Upper lobe of right lung (tissue), 1 donor: ENCODE results near the gene HSPH1. TPM values are rescaled to one million over a fixed set of nuclear protein-coding genes. Genes with fewer than 3 reads are reported as not detected.

Experiments
- ATAC-seq: fragments of 200-7000 bp; cut with Tn5 transposase; one replicate; pipeline ENCODE4 v1.9.1; 2020; ENCODE audit warnings: mild to moderate bottlenecking, moderate library complexity
- DNase-seq: peaks from one replicate; pipeline ENCODE4 v3.0.0-alpha.2; 2020
- H3K27ac ChIP-seq: fragments of 200-600 bp; one replicate; pipeline ENCODE4 v1.8.0; 2022
- H3K27me3 ChIP-seq: fragments of 200-600 bp; one replicate; pipeline ENCODE4 v1.8.0; 2022; ENCODE audit warnings: mild to moderate bottlenecking
- H3K36me3 ChIP-seq: fragments of 200-600 bp; one replicate; pipeline ENCODE4 v1.8.0; 2022
- H3K4me1 ChIP-seq: fragments of 200-600 bp; one replicate; pipeline ENCODE4 v1.8.0; 2022
- H3K4me3 ChIP-seq: fragments of 200-600 bp; one replicate; pipeline ENCODE4 v1.8.0; 2022; ENCODE audit warnings: mild to moderate bottlenecking
- H3K9me3 ChIP-seq: fragments of 200-600 bp; one replicate; pipeline ENCODE4 v1.8.0; 2022
- intact Hi-C: fragments of 100-400 bp; cut with DNase I; formaldehyde crosslinking; loops from one replicate; pipeline ENCODE4 v1.11.0; 2022
- total RNA-seq: library from RNA; stranded (reverse); fragmentation: NEBNext Ultra II Directional; extraction: Animal tissue kit (Norgen Biotek cat#: 25700); gene quantifications from one replicate; pipeline ENCODE4 v1.2.1, GENCODE V29; 2021
- TF ChIP-seq, protein P1 (sequence below): fragments of 200-600 bp; IDR thresholded peaks from one replicate; pipeline ENCODE4 v1.8.0; 2022; ENCODE audit warnings: antibody characterized with exemption
- donor health status: DM: no; HTN: yes; CAD: no; lungs with severe emphysema.

Gene HSPH1
- total RNA-seq, 1 donor from 2014 or later, result 79.8 TPM

DNA sequence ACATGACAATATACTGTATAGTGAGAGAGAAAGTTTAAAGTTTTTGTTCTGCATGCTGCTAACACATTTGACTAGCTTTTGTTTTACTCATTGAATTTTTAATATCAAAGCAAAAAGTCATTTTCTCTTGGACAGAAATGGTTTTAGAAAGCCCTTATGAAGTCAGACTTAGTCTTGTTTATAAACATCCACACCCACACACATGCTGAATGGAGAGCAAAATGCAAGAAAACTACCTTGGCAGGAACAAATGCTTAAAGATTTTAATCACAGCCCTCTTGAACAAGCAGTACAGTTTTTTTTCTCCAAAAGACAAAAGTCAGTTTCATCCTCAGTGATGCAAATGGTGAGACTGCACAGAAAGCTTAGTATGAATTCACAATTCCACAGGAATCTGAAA, 25.0 kb downstream of the HSPH1 start:
- Histone ChIP-seq H3K27me3 (no peaks in the 10 kb centered on the region), H3K36me3 (peaks cover 69% of the 10 kb centered on the region), H3K27ac (no peak overlapping the region), H3K4me1 (no peaks in the 10 kb centered on the region), H3K4me3 (no peak overlapping the region), H3K9me3 (no peaks in the 10 kb centered on the region)
- intact Hi-C loops, result no loop called here
- TF ChIP-seq, protein P1, sequence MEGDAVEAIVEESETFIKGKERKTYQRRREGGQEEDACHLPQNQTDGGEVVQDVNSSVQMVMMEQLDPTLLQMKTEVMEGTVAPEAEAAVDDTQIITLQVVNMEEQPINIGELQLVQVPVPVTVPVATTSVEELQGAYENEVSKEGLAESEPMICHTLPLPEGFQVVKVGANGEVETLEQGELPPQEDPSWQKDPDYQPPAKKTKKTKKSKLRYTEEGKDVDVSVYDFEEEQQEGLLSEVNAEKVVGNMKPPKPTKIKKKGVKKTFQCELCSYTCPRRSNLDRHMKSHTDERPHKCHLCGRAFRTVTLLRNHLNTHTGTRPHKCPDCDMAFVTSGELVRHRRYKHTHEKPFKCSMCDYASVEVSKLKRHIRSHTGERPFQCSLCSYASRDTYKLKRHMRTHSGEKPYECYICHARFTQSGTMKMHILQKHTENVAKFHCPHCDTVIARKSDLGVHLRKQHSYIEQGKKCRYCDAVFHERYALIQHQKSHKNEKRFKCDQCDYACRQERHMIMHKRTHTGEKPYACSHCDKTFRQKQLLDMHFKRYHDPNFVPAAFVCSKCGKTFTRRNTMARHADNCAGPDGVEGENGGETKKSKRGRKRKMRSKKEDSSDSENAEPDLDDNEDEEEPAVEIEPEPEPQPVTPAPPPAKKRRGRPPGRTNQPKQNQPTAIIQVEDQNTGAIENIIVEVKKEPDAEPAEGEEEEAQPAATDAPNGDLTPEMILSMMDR, result no peak
- DNase-seq, result no peak
- no peak for ATAC-seq

DNA sequence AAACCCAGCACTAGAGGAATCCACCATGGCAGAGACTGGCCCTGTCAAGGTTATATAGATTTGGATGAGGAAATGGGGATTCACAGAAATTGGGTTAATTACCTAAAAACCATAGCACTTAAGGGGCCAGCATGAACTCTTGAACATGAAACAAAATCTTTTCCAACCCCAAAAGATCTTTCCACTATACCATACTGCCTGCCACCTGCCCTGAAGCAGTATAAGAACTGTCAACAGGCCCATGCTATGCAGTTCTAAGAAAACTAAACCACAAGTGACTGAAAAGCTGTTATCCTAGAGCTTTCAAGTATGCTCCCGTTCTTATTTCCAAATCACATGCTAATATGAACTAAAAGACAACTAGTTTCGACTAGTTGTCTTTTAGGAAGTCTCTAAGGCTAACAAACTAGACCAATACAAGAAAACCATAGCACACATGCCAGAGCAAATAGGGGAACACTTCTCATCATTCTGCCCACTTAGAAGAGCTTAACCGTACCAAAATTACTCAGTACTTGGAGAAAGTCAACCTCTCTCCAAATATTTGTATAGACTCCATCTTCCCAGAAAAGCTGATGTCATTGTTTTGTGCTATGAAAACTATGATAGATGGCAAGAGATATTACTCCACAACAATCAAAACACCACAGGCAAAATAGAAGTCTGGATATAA, 27.5 kb downstream of the HSPH1 start:
- DNase-seq (no peak), ATAC-seq (no peak)
- intact Hi-C loops, result no loop called here
- TF ChIP-seq, protein P1, result no peak
- Histone ChIP-seq H3K4me1 (no peaks in the 10 kb centered on the region), H3K9me3 (no peaks in the 10 kb centered on the region), H3K27ac (no peak overlapping the region), H3K36me3 (peaks cover 43% of the 10 kb centered on the region), H3K4me3 (no peak overlapping the region), H3K27me3 (no peaks in the 10 kb centered on the region)

DNA sequence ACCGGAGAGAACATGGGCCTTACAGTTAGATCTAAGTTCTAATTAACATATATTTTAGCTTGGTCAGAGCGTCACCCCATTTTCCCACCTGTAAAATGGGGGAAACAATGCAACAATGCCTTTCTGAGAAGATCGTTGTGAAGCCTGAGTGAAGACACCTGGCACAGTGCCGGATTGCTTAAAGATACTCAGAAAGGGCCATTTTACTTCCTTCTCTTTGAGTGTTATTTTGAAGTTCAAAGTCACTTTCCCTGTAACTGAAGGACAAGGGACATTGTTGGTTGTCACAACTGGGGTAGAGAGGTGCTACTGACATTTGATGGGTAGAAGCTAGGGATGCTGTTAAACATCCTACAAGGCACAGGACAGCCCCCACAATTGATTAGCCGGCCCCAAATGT, 28.1 kb downstream of the HSPH1 start:
- Histone ChIP-seq H3K36me3 (peaks cover 38% of the 10 kb centered on the region), H3K27me3 (no peaks in the 10 kb centered on the region), H3K9me3 (no peaks in the 10 kb centered on the region), H3K4me1 (no peaks in the 10 kb centered on the region), H3K4me3 (no peak overlapping the region), H3K27ac (no peak overlapping the region)
- no peak for DNase-seq
- TF ChIP-seq, protein P1, result no peak
- no peak for ATAC-seq
- intact Hi-C loops, result no loop called here

DNA sequence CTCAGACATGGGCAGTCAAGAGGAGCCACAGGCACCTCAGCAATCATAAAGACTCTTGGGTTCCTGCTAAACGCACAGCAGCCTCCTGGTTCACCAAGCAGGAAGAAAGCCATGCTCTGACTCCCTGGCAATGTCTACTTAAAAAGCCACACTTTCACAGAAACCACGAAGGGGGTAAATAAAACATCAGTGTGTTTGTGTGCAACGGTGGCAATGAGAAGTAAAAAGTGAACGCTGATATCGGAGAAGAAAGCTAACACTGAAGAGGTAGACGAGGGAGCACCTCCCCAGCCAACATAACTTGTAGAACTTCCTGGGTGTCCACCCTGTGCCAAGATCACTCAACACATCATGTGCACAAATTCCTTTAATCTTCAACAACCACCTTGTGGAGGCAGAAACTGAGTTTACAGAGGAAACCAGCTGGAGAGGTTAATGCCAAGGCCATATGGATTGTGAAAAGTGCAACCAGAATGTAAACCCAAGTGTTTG, 30.2 kb downstream of the HSPH1 start:
- Histone ChIP-seq H3K4me3 (no peak overlapping the region), H3K4me1 (no peaks in the 10 kb centered on the region), H3K36me3 (peaks cover 17% of the 10 kb centered on the region), H3K27ac (no peak overlapping the region), H3K27me3 (no peaks in the 10 kb centered on the region), H3K9me3 (no peaks in the 10 kb centered on the region)
- TF ChIP-seq, protein P1, result no peak
- intact Hi-C loops, result no loop called here
- ATAC-seq (no peak), DNase-seq (no peak)

DNA sequence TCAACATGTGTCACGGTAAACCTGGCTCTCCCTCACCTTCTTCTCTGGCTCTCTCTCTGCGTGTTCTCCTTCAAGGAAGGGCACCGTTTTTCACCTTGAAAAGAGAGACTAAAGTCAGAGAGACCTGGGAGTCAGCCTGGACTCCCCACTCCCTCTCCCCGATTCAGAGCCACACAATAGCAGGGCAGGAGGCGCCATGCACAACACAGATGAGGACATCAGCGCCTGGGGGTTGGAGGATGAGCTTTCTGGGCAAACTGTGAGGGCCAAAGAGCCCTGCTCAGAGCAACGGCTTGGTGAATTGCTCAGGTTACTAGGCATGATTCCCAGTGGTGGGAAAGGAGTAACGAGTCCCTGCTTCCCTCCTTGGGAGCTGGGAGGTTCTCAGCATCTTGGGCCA, 32.3 kb downstream of the HSPH1 start:
- Histone ChIP-seq H3K27me3 (no peaks in the 10 kb centered on the region), H3K36me3 (no peaks in the 10 kb centered on the region), H3K4me3 (no peak overlapping the region), H3K4me1 (no peaks in the 10 kb centered on the region), H3K9me3 (no peaks in the 10 kb centered on the region), H3K27ac (no peak overlapping the region)
- TF ChIP-seq, protein P1, result no peak
- no peak for ATAC-seq
- intact Hi-C loops, result no loop called here
- DNase-seq, result no peak

DNA sequence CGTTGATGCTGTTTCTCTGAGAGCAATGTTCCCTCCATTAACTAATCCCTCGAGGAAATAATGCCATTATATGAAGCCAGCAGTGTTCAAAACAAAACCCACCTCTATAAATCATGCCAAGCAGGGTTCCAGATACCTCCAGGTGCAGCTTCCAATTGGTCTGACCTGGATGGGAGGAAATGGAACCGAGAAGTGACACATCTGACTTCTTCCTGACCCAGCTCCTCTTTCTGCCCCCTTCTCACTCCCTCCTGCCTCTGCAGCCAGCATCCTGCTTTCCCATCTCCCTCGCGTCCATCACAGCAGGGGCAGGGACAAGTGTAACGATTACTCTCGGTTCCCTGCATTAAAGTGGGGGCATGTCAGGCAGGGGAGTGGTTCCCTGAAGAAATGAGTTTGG, 37.5 kb downstream of the HSPH1 start:
- TF ChIP-seq, protein P1, result no peak
- intact Hi-C loops, result no loop called here
- H3K9me3 ChIP-seq, result no peaks in the 10 kb centered on the region
- H3K27me3 ChIP-seq, result no peaks in the 10 kb centered on the region
- H3K4me1 ChIP-seq, result no peaks in the 10 kb centered on the region
- no peak overlapping the region for H3K27ac ChIP-seq
- no peak overlapping the region for H3K4me3 ChIP-seq
- no peak for ATAC-seq
- H3K36me3 ChIP-seq, result no peaks in the 10 kb centered on the region
- DNase-seq, result no peak
